HG03060 (cell line): Measurements from ENCODE around the gene ZFYVE21.
"Not testable (repeated sequence)": the region's sequence is repeated elsewhere in the genome, so short reads cannot be mapped to it uniquely, and the experiment has no call there.

Source experiments
- ATAC-seq: cut with Tn5 transposase; IDR thresholded peaks from one replicate; pipeline ENCODE4 v1.9.1; 2021; ENCODE audit warnings: low read depth, moderate number of reproducible peaks; ENCODE audit not compliant: unreplicated experiment

The ZFYVE21 gene

GRCh38 chr14:103753774-103754173, 38.2 kb downstream of the ZFYVE21 start:
- ATAC-seq, result no peak

GRCh38 chr14:103755060-103755459, 39.5 kb downstream of the ZFYVE21 start:
- no peak for ATAC-seq

DNA sequence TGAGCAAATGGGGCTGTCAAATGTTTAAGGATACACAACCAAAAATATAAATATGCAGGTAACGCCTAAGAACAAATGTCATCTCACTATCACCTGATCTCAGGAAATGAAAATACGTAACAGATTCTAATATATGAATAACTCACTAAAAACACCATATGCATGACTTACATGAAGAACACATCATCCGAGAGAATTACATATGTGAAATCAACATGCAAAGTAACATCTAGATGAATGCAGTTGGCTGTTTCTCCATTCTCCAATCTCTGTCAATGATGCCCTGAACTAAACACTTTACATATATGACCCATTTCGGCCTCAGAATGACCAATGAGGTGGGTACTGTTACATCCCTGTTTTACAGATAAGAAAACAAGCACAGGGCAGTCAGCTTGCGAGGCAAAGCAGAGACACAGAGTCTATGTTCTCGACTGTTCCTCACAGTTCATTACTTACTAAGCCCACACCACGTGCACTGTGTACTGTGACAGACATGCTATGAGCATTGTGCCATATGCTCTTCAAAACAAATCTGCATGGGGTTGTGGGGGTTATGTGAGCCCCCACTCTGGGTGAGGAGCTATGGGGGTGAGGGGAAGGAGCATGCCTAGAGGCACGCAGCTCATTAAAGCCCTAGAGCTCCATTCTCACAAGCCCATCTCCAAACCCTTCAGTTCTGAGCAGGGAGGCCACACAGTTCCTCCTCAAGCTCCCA, 42.6 kb downstream of the ZFYVE21 start:
- no peak for ATAC-seq

- ATAC-seq, result no peak
These were observed 46.4 kb downstream of the ZFYVE21 start for GRCh38 chr14:103762036-103762435.

- ATAC-seq, result no peak
These were observed 46.9 kb downstream of the ZFYVE21 start for GRCh38 chr14:103762541-103762940.

DNA sequence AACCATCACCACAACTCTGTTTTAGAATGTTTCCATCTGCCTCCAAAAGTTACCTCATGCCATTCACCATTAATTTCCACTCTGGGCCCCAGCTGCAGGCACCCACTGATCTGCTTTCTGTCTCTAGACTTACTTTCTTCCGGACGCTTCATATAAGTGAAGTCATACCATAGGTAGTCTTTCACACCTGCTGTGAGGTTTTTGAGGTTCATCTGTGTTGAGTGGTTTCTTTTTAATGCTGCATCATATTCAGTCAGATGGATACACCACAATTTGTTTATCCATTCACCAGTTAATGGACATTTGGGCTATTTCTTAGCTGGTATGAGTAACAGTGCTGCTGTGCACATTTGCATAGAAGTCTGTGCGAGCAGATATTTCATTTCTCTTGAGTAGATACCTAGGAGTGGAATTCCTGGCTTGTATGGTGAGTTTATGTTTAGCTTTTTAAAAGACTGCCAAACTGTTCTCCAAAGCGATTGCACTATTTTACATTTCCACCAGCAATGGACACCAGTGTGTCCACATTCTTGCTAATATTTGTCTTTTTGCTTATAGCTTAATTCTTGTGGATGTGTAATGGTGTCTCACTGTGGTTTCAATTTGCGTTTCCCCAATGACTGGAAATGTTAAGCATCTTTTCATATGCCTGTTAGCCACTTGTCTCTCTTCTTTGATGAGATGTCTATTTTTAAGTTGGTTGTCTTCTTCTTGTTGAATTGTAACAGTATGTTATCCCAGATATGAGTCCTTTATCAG, 48.3 kb downstream of the ZFYVE21 start:
- peak; percentile 47 for ATAC-seq

GRCh38 chr14:103765526-103765925, 49.9 kb downstream of the ZFYVE21 start:
- ATAC-seq, result no peak

DNA sequence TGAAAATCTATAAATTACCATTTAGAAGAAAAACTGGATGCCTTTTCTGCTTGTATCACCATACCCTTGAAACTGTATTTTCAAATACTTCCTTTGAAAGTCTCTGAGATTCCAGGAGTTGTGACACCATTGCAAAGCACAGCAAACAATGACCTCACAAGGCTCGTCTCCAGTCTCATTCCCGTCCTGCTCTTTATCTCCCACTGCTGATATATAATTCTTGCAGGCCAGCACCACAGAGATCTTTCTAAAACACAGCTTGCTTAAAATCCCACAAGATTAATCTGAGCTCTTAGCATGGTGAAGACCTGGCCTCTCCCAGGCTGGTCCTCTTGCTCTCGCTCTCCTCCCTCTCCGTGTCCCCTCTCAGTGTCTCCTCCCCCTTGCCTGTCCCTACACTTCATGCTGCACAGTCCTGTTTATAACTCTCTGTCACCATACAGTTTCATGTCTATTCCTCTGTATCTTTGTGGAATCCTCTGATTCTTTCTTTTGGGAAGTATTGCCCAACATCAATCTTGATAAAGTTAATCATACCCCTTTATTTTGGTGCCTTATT, 51.8 kb downstream of the ZFYVE21 start:
- no peak for ATAC-seq

DNA sequence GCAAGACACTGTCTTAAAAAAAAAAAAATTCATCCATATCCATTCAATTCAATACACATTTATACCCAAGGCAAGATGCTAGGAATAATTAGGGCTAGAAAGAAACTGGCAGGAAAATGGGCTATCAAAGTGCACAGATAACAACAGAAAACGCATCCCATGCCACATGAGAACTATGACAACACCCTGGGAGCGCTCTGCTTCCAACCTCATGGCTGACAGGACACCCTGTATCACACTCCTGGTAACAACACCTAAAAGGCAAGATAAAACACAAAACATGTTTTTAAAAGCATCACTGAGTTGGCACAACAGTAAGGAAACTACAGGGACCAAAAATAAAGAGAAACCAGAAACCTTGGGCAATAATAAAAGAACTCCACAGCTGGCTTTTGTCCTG, 54.9 kb downstream of the ZFYVE21 start:
- ATAC-seq, result no peak

DNA sequence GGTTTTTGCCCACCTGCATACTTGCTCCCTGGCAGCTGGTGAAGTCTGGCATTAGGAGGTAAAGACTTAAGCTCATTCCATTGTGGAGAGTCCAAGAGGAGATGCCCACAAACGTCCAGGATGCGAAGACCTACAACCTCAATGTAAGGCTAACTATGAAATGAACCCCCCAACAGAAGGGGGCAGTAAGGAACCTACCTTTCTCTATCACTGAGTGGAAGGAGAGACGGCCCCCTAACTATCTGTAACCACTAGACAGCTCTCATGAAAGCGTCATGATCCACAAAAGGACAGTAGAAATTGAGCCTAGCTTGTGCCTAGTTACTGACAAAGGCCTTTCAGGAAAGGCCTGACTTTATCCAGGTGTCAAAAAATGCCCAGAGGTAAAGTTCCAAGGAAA, 55.3 kb downstream of the ZFYVE21 start:
- no peak for ATAC-seq

DNA sequence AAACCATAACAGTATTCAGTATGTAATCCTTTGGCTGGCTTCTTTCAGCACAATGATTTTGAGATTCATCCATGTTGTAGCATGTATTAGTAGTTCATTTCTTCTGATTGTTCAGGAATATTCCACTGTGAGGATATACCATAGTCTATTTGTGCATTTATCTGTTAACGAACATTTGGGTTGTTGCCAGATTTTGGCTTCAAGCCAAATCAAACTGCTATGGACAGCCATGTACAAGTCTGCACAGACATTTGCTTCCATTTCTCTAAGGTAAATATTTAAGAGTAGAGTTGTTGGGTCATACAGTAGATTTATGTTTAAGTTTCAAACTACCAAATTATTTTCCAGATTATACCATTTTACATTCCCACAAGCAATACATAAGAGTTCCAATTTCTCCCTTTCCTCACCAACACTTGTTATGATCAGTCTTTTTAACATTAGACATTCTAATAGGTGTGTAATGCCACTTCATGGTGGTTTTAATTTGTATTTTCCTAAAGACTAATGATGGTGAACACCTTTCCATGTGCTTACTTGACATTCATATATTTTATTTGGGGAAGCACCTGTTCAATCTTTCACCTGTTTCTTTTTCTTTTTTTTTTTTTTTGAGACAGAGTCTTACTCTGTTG, 56.6 kb downstream of the ZFYVE21 start:
- ATAC-seq, result no peak

DNA sequence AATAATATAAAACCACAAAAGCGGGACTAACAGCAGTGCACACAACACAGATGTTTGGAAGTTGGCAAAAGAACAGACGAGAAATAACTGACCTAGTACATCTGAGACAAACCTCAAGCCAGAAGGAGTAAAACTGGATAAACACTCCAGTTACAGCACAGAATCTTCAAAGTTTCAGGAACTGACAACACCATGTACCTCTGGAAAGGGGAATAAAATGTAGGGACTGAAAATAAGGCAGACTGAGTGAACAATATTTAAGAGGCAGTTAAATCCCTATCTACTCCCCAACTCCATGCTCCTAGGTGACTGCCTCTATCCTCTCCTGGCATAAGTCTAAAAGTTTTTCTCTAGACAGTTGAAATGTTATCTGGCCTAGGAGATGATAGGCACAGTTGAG, 57.9 kb downstream of the ZFYVE21 start:
- ATAC-seq, result no peak

- ATAC-seq, result no peak
These were observed 59.9 kb downstream of the ZFYVE21 start for GRCh38 chr14:103775506-103775905.

- ATAC-seq, result not testable (repeated sequence)
These were observed 60.7 kb downstream of the ZFYVE21 start for GRCh38 chr14:103776319-103776718.

- no peak for ATAC-seq
These were observed 66.8 kb downstream of the ZFYVE21 start for GRCh38 chr14:103782376-103782775.
